Right lobe of liver (tissue), 4 donors: ENCODE data around the gene RALGPS1.

ENCODE experiments used
- CTCF ChIP-seq, 4 donors: fragments of 200-600 bp in 3 of 4; fragments of 450-650 bp in 1 of 4; IDR thresholded peaks; one replicate each; pipeline versions ENCODE4 v1.5.1 to v1.8.0; 2016 to 2022; ENCODE audit warnings: antibody characterized with exemption in 4 of 4, mild to moderate bottlenecking in 2 of 4
- POLR2A ChIP-seq: fragments of 450-650 bp; IDR thresholded peaks from one replicate; pipeline ENCODE4 v1.6.1; 2017; ENCODE audit warnings: antibody characterized with exemption, mild to moderate bottlenecking
- donor health status: DM: no; HTN: no; CAD: no.
- donor health status: DM: no; HTN: no; CAD: no.
- donor health status: DM: no; HTN: yes; CAD: no.

- TF ChIP-seq CTCF (IDR thresholded peaks at IDR 0.05) = no peak
- no peak for TF ChIP-seq POLR2A
Observed at GRCh38 chr9:127181315-127181580, 266.7 kb downstream of the RALGPS1 start.
